ENCODE results near the gene MAFG.

The MAFG gene

GRCh38 chr17:81935709-81936084, 8.2 kb upstream of the MAFG start:
- FAIRE-seq, result no peak

GRCh38 chr17:81934850-81935708, 7.5 kb upstream of the MAFG start:
- no peak for FAIRE-seq

GRCh38 chr17:81934098-81934757, 6.7 kb upstream of the MAFG start:
- FAIRE-seq, result no peak

- FAIRE-seq, result no peak
These were observed 5.7 kb upstream of the MAFG start for GRCh38 chr17:81933178-81933699.

GRCh38 chr17:81932333-81932983, 4.9 kb upstream of the MAFG start:
- FAIRE-seq, result no peak

- no peak for FAIRE-seq
These were observed 4.2 kb upstream of the MAFG start for GRCh38 chr17:81931557-81932332.

GRCh38 chr17:81931189-81931556, 3.6 kb upstream of the MAFG start:
- no peak for FAIRE-seq

- no peak for FAIRE-seq
These were observed 2.9 kb upstream of the MAFG start for GRCh38 chr17:81930142-81931125.

GRCh38 chr17:81929253-81930141, 2.0 kb upstream of the MAFG start:
- no peak for FAIRE-seq

GRCh38 chr17:81928544-81929252, 1.2 kb upstream of the MAFG start:
- FAIRE-seq, result no peak

- no peak for FAIRE-seq
These were observed 333 bp downstream of the MAFG start for GRCh38 chr17:81927152-81927652.

- FAIRE-seq, result no peak
These were observed 934 bp downstream of the MAFG start for GRCh38 chr17:81926451-81927151.

- FAIRE-seq, result no peak
These were observed 1.6 kb downstream of the MAFG start for GRCh38 chr17:81925860-81926450.

GRCh38 chr17:81924557-81925532, 2.7 kb downstream of the MAFG start:
- FAIRE-seq, result no peak

- FAIRE-seq, result no peak
These were observed 4.0 kb downstream of the MAFG start for GRCh38 chr17:81923302-81924260.

Data from TTC549 (cell line).